GM21576 (cell line): ENCODE measurements around the gene BEST2.

ENCODE experiments used
- ATAC-seq: cut with Tn5 transposase; IDR thresholded peaks from one replicate; pipeline ENCODE4 v1.9.1; 2021; ENCODE audit warnings: mild to moderate bottlenecking, moderate library complexity; ENCODE audit not compliant: unreplicated experiment

The BEST2 gene

DNA sequence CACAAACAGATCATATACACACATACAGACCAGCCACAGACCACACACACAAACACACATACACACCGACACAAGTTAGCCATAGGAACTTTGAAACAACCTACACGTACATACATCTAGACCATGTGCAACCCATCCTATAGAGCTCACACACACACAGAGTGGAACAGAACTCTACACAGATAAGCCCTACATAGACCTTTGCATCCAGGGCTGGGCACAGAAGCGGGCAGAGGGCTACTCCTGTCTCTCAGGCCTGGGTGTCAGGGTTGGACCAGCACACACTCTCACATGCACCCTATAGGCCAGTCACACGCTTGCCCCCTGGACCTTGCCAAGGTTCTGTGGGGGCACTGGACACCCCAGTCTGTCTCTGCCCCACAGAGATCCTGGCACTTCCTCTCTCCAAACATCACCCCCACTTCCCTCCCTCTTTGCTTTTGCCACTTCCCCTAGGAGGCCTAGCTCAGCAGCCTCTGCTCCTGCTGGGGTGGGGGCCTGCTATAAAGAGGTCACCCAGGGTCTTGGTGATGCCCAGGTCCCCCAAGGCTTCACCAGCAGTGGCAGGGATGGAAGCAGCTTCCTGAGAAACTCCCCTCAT, 33.9 kb downstream of the BEST2 start:
- no peak for ATAC-seq

DNA sequence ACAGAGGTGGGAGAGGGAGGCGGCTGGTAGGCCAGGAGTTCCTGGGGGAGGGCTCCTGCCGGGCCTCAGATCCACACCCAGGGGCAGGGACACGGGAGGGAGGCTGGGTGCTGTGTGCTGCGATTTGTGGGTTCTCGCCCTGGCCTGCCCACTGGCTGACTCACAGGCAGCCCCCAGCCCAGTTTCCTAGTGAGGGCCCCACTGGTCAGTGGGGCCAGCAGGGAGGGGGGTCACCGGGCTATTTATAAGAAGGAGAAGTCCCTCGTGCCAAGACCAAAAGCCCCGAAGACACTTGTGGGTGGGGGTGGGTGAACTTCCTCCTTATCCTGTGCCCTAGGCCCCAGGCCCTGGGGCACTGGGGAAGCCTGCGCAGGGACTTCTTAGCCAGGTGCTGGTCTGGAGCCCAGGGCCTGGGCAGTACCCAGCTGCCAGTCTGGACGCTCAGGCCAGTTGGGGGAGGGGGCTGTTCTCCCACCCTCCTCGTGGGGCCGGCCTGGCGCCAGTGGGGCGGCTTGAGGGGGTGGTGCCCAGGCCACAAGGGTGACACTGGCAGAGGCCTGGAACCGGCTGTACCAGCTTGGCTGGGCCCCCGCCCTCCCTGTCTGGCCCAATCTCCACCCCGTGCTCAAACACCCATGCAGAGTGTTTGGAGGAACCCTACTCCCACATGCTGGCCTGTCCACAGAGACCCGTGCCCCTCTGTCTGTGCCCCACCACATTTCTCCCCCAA, 34.7 kb downstream of the BEST2 start:
- no peak for ATAC-seq

DNA sequence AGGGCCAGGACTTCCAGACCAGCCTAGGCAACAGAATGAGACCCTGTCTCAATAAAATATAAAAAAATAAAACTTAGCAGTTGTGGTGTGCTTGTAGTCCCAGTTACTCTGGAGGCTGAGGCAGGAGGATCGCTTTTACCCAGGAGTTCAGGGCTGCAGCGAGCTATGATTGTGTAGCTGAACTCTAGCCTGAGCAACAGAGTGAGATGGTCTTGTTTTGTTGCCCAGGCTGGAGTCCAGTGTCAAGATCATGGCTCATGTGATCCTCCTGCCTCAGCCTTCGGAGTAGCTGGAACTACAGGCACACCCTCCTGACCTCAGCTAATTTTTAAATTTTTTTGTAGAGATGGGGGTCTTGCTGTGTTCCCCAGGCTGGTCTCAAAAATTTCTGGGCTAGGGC, 35.4 kb downstream of the BEST2 start:
- ATAC-seq: no peak

DNA sequence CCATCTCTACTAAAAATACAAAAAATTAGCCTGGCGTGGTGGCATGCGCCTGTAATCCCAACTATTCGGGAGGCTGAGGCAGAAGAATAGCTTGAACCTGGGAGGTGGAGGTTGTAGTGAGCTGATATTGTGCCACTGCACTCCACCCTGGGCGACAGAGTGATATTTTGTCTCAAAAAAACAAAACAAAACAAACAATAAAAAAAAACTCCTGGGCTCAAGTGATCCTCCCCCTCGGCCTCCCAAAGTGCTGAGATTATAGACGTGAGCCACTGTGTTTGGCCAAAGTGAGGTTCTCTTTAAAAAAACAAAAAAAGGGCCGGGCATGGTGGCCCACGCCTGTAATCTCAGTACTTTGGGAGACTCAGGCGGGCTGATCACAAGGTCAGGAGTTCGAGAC, 35.9 kb downstream of the BEST2 start:
- no peak for ATAC-seq

- no peak for ATAC-seq
Observed at GRCh38 chr19:12788042-12788681, 36.6 kb downstream of the BEST2 start.

GRCh38 chr19:12788682-12789097, 37.1 kb downstream of the BEST2 start:
- no peak for ATAC-seq

DNA sequence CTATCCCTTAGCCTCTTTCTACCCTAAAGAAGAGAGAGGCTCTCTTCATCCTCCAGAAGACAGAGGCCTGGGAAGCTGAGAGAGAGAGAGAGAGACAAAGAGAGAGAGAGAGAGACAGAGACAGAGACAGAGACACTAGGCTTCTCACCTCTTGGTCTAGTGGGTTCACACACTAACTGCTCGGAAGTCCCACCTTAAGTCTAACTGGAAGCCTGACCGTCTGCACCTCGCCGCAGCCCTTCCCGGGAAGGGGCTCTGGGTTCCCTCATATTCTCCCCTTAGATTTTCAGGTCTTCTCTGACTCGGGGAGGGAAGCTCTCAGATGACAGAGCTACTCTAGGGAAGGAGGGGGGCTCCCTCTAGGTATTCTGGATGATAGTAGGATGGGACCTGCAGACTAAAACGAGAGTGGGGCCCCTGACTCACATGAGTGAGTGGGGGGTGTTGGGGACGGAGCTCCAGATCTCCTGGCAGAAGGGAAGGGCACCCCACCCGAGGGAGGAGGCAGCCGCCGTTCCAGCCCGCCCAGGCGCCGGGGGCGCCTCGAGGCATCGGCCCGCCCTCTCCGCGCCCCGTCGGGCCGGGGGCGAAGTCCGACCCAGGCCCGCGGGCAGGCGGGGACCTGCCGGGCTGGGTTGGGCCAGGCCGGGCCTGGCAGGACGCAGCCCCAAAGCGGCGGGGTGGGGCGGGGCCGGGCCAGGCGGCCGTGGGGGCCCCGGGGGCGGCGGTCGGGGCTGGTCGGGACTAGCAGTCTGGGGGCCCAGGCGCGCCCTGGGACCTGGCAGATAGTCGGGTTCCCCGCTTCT, 37.7 kb downstream of the BEST2 start:
- ATAC-seq: no peak

DNA sequence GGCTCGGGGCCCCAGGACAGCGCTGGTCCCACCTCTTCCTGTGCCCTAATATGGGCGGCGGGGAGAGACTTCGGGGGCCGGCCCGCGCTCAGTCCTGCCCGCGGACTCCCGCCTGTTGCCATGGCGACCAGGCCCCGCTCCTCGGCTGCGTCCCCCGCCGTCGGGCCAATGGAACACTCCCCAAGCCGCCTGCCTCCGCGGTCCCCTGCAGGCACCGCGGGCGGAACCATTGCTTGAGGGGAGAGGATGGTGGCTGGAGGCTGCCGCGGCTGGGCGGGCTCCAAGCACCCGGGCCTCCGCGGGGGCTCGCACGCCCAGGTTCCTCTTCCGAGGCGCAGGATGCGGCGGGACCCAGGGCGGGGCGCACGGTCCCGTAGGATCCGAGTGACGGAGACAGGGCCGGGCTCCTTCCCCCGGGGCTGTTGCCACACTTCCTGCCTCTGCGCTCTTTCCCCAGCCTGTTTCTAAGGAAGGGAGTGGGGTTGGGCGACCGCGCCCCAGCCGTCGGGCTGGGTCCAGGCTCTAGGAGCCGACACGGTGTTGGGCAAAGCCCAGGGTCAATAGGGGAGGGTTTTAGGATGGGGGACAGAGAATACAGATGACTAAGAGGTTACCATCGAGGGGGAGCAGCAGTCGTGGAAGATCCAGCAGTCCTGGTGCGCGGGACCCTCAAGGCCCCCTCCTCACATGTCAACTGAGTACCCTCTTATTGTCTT, 38.5 kb downstream of the BEST2 start:
- peak; percentile 30 for ATAC-seq

DNA sequence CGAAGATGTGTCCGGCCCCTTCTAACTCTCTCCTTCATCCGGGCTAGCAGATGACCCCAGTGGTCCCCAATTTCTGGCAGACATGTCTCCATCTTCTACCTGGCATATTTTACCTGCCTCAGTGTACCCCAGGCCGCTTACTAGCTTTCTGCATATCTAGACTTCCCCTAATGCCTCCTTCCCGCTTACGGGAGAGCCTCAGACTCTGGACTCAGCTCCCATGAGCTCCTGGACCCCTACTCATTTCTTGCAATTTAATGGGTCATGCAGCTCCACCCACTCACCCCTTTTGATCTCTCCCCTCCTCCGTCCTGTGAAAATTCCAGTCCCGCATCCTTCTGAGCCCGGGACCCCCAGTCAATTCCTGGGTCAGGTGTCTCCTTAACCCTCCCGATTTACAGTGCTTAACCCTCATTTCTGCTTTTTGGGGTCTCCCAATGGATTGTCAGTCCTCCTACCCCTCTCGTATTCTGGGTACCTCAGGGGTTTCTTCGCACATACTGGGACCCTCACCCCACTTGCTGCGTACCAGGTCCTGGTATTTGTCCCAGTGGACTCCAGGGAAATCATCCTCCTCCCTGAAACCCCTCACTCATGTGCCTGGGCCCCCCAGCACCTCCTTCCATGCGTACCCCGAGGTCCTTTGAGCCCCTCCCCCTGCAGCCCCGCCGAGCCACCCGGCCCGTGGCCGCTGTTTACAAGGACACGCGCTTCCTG, 39.2 kb downstream of the BEST2 start:
- ATAC-seq: no peak

DNA sequence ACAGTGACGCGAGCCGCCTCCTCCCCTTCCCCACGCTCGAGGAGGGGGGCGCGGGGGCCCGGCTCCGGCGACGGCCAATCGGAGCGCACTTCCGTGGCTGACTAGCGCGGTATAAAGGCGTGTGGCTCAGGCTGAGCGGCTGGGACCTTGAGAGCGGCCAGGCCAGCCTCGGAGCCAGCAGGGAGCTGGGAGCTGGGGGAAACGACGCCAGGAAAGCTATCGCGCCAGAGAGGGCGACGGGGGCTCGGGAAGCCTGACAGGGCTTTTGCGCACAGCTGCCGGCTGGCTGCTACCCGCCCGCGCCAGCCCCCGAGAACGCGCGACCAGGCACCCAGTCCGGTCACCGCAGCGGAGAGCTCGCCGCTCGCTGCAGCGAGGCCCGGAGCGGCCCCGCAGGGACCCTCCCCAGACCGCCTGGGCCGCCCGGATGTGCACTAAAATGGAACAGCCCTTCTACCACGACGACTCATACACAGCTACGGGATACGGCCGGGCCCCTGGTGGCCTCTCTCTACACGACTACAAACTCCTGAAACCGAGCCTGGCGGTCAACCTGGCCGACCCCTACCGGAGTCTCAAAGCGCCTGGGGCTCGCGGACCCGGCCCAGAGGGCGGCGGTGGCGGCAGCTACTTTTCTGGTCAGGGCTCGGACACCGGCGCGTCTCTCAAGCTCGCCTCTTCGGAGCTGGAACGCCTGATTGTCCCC, 39.9 kb downstream of the BEST2 start, which contains the start of gene JUNB:
Gene JUNB, plus strand, starts transcription at position 142 of the 706 bp plus-strand sequence. Its CDS starts 286 bp downstream, at position 428.
- ATAC-seq: peak; percentile 26

GRCh38 chr19:12792051-12792852, 40.7 kb downstream of the BEST2 start:
- ATAC-seq: no peak

DNA sequence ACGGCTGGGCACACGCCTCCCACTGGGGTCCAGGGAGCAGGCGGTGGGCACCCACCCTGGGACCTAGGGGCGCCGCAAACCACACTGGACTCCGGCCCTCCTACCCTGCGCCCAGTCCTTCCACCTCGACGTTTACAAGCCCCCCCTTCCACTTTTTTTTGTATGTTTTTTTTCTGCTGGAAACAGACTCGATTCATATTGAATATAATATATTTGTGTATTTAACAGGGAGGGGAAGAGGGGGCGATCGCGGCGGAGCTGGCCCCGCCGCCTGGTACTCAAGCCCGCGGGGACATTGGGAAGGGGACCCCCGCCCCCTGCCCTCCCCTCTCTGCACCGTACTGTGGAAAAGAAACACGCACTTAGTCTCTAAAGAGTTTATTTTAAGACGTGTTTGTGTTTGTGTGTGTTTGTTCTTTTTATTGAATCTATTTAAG, 41.3 kb downstream of the BEST2 start:
- no peak for ATAC-seq

GRCh38 chr19:12793290-12794195, 42.0 kb downstream of the BEST2 start:
- ATAC-seq: no peak

- ATAC-seq: no peak
Observed at GRCh38 chr19:12794196-12794941, 42.8 kb downstream of the BEST2 start.

DNA sequence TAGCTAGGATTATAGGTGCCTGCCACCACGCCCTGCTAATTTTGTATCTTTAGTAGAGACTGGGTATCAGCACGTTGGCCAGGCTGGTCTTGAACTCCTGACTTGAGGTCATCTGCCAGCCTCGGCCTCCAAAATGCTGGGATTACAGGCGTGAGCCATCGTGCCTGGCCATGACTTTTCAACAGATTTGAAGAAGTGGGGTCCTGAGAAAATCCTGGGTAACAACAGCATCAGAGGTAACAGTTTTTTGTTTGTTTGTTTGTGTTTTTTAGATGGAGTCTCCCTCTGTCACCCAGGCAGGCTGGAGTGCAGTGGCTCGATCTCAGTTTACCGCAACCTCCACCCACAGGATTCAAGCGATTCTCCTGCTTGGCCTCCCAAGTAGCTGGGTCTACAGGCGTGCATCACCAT, 43.4 kb downstream of the BEST2 start:
- ATAC-seq: no peak

- no peak for ATAC-seq
Observed at GRCh38 chr19:12796146-12797071, 44.8 kb downstream of the BEST2 start.
